Ectodermal cell (in vitro differentiated cells): ENCODE measurements around the gene ZBTB16.

Experiments used
- H3K27ac ChIP-seq: 2 replicates; pipeline ENCODE4 v1.7.0; 2013; ENCODE audit warnings: mild to moderate bottlenecking, low read depth, low read length; ENCODE audit not compliant: insufficient read depth, poor library complexity, severe bottlenecking
- H3K27me3 ChIP-seq: 2 replicates; pipeline ENCODE4 v1.7.0; 2013; ENCODE audit warnings: mild to moderate bottlenecking, low read length; ENCODE audit not compliant: insufficient read depth, control insufficient read depth, poor library complexity, severe bottlenecking
- H3K36me3 ChIP-seq: one replicate; pipeline ENCODE4 v1.7.0; 2013; ENCODE audit warnings: low read length; ENCODE audit not compliant: control insufficient read depth, insufficient read depth
- H3K4me1 ChIP-seq: one replicate; pipeline ENCODE4 v1.7.0; 2013; ENCODE audit warnings: low read length; ENCODE audit not compliant: control insufficient read depth, insufficient read depth
- H3K4me3 ChIP-seq: 2 replicates; pipeline ENCODE4 v1.7.0; 2013; ENCODE audit warnings: low read depth, low read length, control low read depth; ENCODE audit not compliant: insufficient read depth
- H3K9me3 ChIP-seq: 2 replicates; pipeline ENCODE4 v1.7.0; 2013; ENCODE audit warnings: mild to moderate bottlenecking, low read length, moderate library complexity; ENCODE audit not compliant: control insufficient read depth
- WGBS, 2 experiments: methylation state at CpG; one replicate each; pipeline ENCODE4 v1.1.7; 2013; ENCODE audit warnings: missing lambda C conversion rate in 2 of 2; 5-methylcytosine and 5-hydroxymethylcytosine counted together

ZBTB16 gene

GRCh38 chr11:114099392-114100178, 40.1 kb downstream of the ZBTB16 start:
- H3K36me3 ChIP-seq = peaks cover 4% of the 10 kb centered on the region
- H3K27ac ChIP-seq = no peak overlapping the region
- H3K4me1 ChIP-seq = peaks cover 26% of the 10 kb centered on the region
- no peaks in the 10 kb centered on the region for H3K27me3 ChIP-seq
- H3K9me3 ChIP-seq = no peaks in the 10 kb centered on the region
- 85 to 87% methylated on average over 5 of the region's 5 CpGs for WGBS, 2 experiments
- H3K4me3 ChIP-seq = no peak overlapping the region

DNA sequence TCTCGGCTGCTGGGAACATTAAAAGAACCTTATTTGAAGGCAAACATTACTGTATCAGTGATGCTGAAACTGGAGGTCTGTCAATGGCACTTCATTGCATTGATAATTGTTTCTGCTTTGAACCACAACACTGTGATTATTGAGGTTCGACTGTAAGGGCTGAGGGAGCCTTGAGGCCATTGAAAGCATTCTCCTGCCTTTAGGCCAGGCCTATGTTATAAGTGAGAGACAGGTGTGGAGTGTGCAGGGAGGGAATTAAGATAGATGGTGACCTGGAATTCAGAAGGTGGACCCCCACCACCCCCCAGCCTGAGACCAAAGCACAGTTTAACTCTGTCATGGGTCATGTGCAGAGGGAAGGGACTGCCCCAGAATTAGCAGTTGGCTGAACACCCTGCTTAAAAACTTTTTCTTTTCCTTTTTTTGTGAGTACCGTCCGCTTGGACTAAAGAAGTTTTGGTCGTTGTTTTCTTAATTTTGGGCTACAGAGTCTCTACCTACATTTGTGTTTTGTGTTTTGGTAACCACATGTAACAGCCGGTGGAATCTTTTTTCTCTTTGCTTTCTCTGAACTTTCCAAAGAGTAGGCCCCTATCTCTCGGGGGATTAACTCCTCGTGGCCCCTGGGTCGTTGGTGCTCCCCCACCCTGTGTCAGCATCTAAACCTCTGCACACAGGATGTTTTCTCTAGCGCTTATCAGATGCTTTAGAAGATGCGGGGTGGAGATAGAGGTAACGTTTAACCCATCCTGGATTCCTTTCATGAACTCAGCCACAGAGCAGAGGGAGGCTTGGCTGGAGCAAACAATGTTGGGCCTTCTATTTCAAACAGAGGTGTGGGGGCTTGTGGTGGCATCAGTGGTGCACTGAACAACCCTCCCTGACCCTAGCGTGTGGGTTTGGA, 43.7 kb downstream of the ZBTB16 start:
- 90 to 92% methylated on average over 13 of the region's 13 CpGs for WGBS, 2 experiments
- no peak overlapping the region for H3K27ac ChIP-seq

GRCh38 chr11:114105611-114106010, 46.1 kb downstream of the ZBTB16 start:
- Histone ChIP-seq H3K27ac (no peak overlapping the region), H3K36me3 (no peaks in the 10 kb centered on the region), H3K27me3 (no peaks in the 10 kb centered on the region), H3K9me3 (no peaks in the 10 kb centered on the region), H3K4me1 (peaks cover 21% of the 10 kb centered on the region), H3K4me3 (no peak overlapping the region)
- WGBS, 2 experiments = 83 to 88% methylated on average over 3 of the region's 3 CpGs

More for the DNA sequence above, 43.7 kb downstream of the ZBTB16 start:
- Histone ChIP-seq H3K9me3 (no peaks in the 10 kb centered on the region), H3K27me3 (no peaks in the 10 kb centered on the region), H3K4me3 (no peak overlapping the region), H3K4me1 (peaks cover 33% of the 10 kb centered on the region), H3K36me3 (no peaks in the 10 kb centered on the region)

DNA sequence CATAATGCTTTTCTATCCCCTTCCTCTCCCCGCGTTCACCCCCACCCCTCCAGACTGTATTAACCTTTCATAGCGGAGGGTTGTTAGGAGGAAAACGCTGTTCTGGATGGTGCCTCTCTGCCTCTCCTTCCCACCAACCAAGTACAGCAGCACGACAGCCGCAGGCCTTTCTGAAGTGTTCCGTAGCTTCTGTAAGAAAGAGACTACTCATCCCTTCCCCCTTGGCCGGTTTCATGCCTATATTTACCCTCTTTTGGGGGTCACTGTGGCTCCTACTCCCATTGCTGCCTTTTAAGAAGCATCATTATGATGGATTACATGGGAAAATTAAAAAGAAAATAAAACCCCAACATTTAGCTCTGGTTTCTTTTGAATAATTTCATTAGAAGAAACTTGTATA, 46.5 kb downstream of the ZBTB16 start:
- no peaks in the 10 kb centered on the region for H3K36me3 ChIP-seq
- peaks cover 21% of the 10 kb centered on the region for H3K4me1 ChIP-seq
- H3K27ac ChIP-seq = no peak overlapping the region
- H3K4me3 ChIP-seq = no peak overlapping the region
- no peaks in the 10 kb centered on the region for H3K27me3 ChIP-seq
- no peaks in the 10 kb centered on the region for H3K9me3 ChIP-seq
- WGBS, 2 experiments = 84 to 87% methylated on average over 8 of the region's 8 CpGs

- H3K4me1 ChIP-seq = peaks cover 25% of the 10 kb centered on the region
- no peak overlapping the region for H3K4me3 ChIP-seq
- WGBS, 2 experiments = 96% methylated on average over 6 of the region's 6 CpGs
- no peaks in the 10 kb centered on the region for H3K36me3 ChIP-seq
- H3K9me3 ChIP-seq = no peaks in the 10 kb centered on the region
- H3K27ac ChIP-seq = no peak overlapping the region
- H3K27me3 ChIP-seq = no peaks in the 10 kb centered on the region
These were observed 47.5 kb downstream of the ZBTB16 start for GRCh38 chr11:114106986-114107385.

- peaks cover 17% of the 10 kb centered on the region for H3K4me1 ChIP-seq
- H3K9me3 ChIP-seq = no peaks in the 10 kb centered on the region
- 93 to 94% methylated on average over 10 of the region's 10 CpGs for WGBS, 2 experiments
- H3K27ac ChIP-seq = no peak overlapping the region
- H3K27me3 ChIP-seq = no peaks in the 10 kb centered on the region
- H3K4me3 ChIP-seq = no peak overlapping the region
- no peaks in the 10 kb centered on the region for H3K36me3 ChIP-seq
These were observed 49.1 kb downstream of the ZBTB16 start for GRCh38 chr11:114108501-114109205.

DNA sequence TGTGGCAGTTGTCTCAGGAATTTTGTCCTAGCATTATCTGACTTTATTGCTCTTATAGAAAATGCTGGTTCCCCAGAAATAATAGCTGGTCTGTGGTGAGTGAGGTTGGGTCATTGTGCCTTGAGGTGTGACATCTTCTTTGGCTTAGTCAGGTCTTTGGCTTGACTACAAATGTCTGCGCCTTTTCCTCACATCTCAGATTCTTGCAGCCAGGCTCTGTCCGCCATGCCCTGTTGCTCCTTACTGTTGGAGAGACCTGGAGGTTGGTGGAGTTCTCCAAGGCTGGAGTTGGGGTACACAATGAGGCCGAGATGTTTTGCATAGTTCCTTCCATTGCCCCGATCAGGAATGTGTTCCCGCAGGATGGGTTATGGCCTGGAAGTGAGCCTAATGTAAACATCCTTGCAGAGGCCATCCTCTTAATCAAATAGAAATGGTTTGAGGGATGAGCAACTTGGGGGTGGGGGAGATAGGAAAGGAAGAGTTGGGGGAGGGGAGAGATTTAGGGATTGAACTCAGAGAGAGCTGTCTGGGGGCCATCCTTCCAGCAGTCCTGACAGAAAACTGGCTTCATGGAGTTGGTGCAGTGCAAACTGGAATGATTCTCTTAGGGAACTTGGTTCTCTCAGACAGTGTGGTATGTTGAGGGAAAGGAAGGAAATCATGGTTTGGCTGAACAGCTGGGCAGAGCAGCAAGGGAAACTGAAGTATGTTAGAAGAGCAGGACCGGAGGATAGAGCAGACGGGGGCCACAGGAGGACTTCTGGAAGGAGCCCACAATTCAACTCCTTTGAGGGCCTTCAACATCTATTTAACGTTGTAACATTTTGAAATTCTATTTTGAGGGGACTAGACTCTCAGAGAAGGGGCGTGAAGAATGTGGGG, 49.9 kb downstream of the ZBTB16 start:
- H3K36me3 ChIP-seq = no peaks in the 10 kb centered on the region
- peaks cover 16% of the 10 kb centered on the region for H3K4me1 ChIP-seq
- no peak overlapping the region for H3K4me3 ChIP-seq
- 93 to 97% methylated on average over 9 of the region's 9 CpGs for WGBS, 2 experiments
- no peaks in the 10 kb centered on the region for H3K27me3 ChIP-seq
- H3K27ac ChIP-seq = no peak overlapping the region
- no peaks in the 10 kb centered on the region for H3K9me3 ChIP-seq

GRCh38 chr11:114110123-114110522, 50.6 kb downstream of the ZBTB16 start:
- Histone ChIP-seq H3K27me3 (no peaks in the 10 kb centered on the region), H3K27ac (no peak overlapping the region), H3K9me3 (no peaks in the 10 kb centered on the region), H3K36me3 (no peaks in the 10 kb centered on the region), H3K4me3 (no peak overlapping the region), H3K4me1 (peaks cover 20% of the 10 kb centered on the region)
- 93 to 96% methylated on average over 6 of the region's 6 CpGs for WGBS, 2 experiments
